ENCODE results near the gene TIMM13.

DNA sequence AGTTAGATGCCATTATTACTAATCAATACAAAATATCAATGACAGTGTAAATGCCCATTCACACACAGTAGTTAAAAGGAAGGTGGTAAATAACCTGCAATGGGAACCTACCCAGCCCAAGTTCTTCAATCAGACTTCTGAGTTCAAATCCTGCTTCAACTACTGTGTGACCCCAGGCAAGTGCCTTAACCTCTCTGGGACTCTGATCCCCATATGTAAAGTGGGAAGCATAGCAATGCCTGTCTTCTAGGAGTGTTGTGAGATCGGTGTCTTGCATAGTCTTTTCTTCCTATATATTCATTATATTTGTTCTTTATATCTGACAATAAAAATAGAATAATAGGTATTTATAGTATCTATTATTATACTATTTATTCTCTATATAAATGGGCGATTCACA, 6.9 kb downstream of the TIMM13 start:
- TF ChIP-seq, protein P1, sequence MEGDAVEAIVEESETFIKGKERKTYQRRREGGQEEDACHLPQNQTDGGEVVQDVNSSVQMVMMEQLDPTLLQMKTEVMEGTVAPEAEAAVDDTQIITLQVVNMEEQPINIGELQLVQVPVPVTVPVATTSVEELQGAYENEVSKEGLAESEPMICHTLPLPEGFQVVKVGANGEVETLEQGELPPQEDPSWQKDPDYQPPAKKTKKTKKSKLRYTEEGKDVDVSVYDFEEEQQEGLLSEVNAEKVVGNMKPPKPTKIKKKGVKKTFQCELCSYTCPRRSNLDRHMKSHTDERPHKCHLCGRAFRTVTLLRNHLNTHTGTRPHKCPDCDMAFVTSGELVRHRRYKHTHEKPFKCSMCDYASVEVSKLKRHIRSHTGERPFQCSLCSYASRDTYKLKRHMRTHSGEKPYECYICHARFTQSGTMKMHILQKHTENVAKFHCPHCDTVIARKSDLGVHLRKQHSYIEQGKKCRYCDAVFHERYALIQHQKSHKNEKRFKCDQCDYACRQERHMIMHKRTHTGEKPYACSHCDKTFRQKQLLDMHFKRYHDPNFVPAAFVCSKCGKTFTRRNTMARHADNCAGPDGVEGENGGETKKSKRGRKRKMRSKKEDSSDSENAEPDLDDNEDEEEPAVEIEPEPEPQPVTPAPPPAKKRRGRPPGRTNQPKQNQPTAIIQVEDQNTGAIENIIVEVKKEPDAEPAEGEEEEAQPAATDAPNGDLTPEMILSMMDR (IDR thresholded peaks at IDR 0.05; ENCODE audit: insufficient read depth, low read length): no peak
- TF ChIP-seq POLR2AphosphoS5 (IDR thresholded peaks at IDR 0.05; ENCODE audit: low read depth) (no peak), GABPA (IDR thresholded peaks at IDR 0.05; ENCODE audit: low read depth) (no peak)
